HG03520 (cell line): ENCODE data around the gene DOCK11.
A peak's percentile ranks its signal among the peaks of the same experiment; 100 is the strongest.
"Not testable (repeated sequence)": the region's sequence is repeated elsewhere in the genome, so short reads cannot be mapped to it uniquely, and the experiment has no call there.

ENCODE experiments used
- ATAC-seq: cut with Tn5 transposase; IDR thresholded peaks from one replicate; pipeline ENCODE4 v1.9.1; 2021; ENCODE audit warnings: mild to moderate bottlenecking, moderate library complexity; ENCODE audit not compliant: unreplicated experiment

DOCK11 gene

GRCh38 chrX:118495061-118495921 is at the start of gene DOCK11:
DOCK11 (plus strand) TSS chrX:118495815; CDS start chrX:118495972, 157 bp downstream.
- ATAC-seq = peak; percentile 43

- ATAC-seq = no peak
These were observed 47.3 kb upstream of the DOCK11 start for GRCh38 chrX:118448273-118448783.

GRCh38 chrX:118455013-118455412 is 40.6 kb upstream of the DOCK11 start:
- no peak for ATAC-seq

GRCh38 chrX:118459494-118459893 is 36.1 kb upstream of the DOCK11 start:
- ATAC-seq = no peak

GRCh38 chrX:118464501-118464900 is 31.1 kb upstream of the DOCK11 start:
- no peak for ATAC-seq

GRCh38 chrX:118468122-118468521 is 27.5 kb upstream of the DOCK11 start:
- ATAC-seq = no peak

- not testable (repeated sequence) for ATAC-seq
These were observed 24.8 kb upstream of the DOCK11 start for GRCh38 chrX:118470721-118471347.

- ATAC-seq = no peak
These were observed 21.0 kb upstream of the DOCK11 start for GRCh38 chrX:118474586-118474985.

GRCh38 chrX:118475903-118476302 is 19.7 kb upstream of the DOCK11 start:
- ATAC-seq = no peak

- no peak for ATAC-seq
These were observed 15.4 kb upstream of the DOCK11 start for GRCh38 chrX:118480172-118480571.

- not testable (repeated sequence) for ATAC-seq
These were observed 13.2 kb upstream of the DOCK11 start for GRCh38 chrX:118482384-118482783.

GRCh38 chrX:118484216-118484903 is 11.3 kb upstream of the DOCK11 start:
- no peak for ATAC-seq

- not testable (repeated sequence) for ATAC-seq
These were observed 8.9 kb upstream of the DOCK11 start for GRCh38 chrX:118486693-118487092.

- ATAC-seq = no peak
These were observed 2.6 kb upstream of the DOCK11 start for GRCh38 chrX:118493016-118493415.

- ATAC-seq = no peak
These were observed 1.8 kb upstream of the DOCK11 start for GRCh38 chrX:118493653-118494297.

- peak; percentile 50 for ATAC-seq
These were observed 545 bp downstream of the DOCK11 start for GRCh38 chrX:118495958-118496762.

GRCh38 chrX:118496763-118497079 is 1.1 kb downstream of the DOCK11 start:
- peak; percentile 7 for ATAC-seq

- ATAC-seq = no peak
These were observed 1.7 kb downstream of the DOCK11 start for GRCh38 chrX:118497180-118497818.

GRCh38 chrX:118498351-118498750 is 2.7 kb downstream of the DOCK11 start:
- ATAC-seq = no peak

- ATAC-seq = no peak
These were observed 3.1 kb downstream of the DOCK11 start for GRCh38 chrX:118498755-118499154.
